KBM-7 (cell line): ENCODE results near the gene SMPD3.
A peak's percentile ranks its signal among the peaks of the same experiment; 100 is the strongest.
"Not testable (repeated sequence)": the region's sequence is repeated elsewhere in the genome, so short reads cannot be mapped to it uniquely, and the experiment has no call there.

Experiments used
- DNase-seq: peaks from one replicate; pipeline ENCODE4 v3.0.0-alpha.2; 2015
- in situ Hi-C: fragments of 300-500 bp; cut with MboI; formaldehyde crosslinking; loops from 2 replicates; pipeline ENCODE4 v1.14.3; 2020; ENCODE audit warnings: low sequenced_read_pairs, low pct_unique_long_range_greater_than_20kb, mixed read lengths

SMPD3 gene

GRCh38 chr16:68448360-68448970, at the start of gene SMPD3:
Gene SMPD3 (minus strand): TSS chr16:68448508. CDS start chr16:68372181, 76,327 bp downstream.
- DNase-seq, result peak; percentile 99
- in situ Hi-C loops, result no loop called here

- no peak for DNase-seq
- in situ Hi-C loops, result no loop called here
Observed at GRCh38 chr16:68496689-68497088, 48.4 kb upstream of the SMPD3 start.

- in situ Hi-C loops, DNase-seq: not testable (repeated sequence)
Observed at GRCh38 chr16:68494261-68494660, 46.0 kb upstream of the SMPD3 start.

DNA sequence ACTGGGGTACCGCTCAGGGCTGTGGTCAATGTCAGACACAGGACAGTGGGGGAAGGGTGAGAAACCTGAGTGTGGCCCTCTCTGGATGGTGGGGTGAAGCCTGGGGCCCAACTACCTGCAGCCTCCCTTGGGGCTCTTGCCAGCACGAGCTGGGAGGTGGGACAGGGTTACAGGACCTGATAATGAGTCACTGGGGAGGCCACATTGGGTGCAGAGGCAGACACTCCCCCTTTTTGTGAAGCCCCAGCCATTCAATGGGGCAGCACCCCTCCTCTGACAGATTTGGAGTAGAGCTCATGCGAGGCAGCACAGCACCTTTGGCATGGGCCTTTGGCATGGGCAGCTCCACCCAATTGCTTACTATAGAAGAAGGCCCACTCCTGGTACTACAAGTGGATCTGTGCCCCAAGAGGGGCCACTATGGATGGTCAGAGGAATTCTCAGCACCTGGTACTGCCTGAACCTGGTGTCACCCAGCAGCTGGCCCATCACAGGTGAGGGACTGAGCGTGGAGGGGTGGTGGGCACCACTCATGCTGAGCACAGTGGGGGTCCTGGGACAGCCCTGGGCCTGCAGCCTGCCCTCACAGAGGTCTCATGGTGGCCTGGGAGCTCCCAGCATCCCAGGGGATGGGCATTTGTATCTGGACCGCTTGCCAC, 45.2 kb upstream of the SMPD3 start:
- DNase-seq, result no peak
- in situ Hi-C loops, result no loop called here

- in situ Hi-C loops, result no loop called here
- no peak for DNase-seq
Observed at GRCh38 chr16:68492543-68493411, 44.5 kb upstream of the SMPD3 start.

DNA sequence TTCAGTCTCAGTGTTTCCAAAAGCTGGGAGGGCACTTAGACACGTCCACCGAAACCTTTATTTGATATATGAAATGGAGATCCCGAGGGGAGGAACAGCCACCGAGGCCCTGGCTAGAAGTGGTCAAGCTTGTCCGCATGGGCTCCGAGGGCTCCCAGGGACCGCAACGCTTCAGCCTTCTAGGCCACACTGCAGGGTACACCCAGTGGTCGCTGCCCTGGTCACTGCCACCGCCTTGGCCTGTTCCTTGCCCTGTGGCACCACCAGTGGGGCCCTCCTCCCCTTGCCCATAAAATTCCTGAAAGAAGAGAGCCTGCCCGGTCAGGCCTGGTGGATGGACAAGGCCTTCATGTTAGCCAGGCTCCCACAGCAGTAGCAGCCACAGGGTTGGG, 43.8 kb upstream of the SMPD3 start:
- in situ Hi-C loops, result no loop called here
- DNase-seq, result no peak

DNA sequence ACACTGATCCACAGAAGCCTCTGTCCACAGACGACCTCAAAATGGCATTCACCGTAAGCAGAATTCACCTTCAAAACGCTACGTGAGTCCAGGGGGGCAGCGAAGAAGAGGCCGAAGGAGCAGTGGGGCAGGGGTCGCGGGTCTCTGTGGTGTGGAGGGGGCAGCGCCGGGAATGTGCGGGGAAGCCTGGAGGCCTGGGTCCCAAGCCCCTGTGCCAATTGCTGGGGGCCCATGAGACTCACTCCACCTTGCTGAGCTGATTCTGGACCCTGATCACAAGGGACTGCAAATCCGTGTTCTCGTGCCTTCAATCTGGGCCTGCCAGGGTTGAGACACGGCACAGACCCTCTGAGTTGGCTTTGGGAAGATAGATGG, 43.3 kb upstream of the SMPD3 start:
- in situ Hi-C loops, result no loop called here
- no peak for DNase-seq

DNA sequence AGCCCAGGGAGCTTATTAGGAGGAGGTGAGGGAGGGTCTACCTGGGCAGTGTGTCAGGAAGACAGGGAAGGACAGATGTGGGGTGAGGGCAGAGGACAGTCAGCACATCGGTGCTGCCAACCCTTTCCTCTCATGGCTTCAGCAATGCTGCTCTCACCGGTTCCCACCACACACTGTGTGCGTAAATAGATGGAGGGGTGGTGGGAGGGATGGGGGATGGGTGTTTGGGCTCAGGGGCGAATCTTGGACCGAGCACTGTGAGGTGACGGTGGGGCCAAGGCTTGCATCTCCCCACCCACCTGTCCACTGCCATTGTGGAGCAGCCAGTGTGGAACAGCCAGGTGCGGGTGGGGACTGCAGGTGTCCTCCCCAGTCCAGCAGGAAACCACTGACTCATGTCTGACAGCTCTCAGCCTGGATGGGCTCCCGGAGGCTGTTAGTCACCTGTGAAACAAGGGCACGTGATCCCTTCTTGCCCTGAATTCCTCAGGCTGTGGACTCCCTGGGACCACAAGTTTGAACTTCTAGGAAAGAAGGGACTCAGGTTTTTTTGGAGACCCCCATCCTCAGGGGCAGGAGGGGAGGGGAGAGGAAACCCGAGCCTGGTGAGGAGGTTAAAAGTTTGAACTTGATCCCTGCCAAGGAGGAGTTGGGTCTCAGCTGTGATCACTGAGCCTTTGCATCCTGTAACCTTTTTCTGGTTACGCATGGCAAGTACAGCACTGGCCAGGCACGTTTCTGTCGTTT, 42.7 kb upstream of the SMPD3 start:
- in situ Hi-C loops, result no loop called here

DNA sequence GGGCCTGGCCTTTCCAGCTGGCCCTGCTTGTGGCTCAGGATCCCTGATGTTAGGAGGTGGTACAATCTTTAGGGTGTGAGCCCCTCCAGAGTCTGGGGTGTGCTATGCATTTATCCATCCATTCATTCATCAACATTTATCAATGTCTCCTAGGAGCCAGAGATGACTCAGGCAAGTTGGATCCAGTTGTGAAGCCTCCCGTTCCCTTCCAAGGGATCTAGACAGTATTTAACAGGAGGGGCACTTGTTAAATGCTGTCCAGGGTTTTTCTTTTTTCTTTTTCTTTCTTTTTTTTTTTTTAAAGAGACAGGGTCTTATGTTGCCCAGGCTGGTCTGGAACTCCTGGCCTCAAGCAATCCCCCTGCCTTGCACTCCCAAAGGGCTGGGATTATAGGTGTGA, 42.0 kb upstream of the SMPD3 start:
- in situ Hi-C loops, result no loop called here
- no peak for DNase-seq

More for the DNA sequence above, 42.7 kb upstream of the SMPD3 start:
- no peak for DNase-seq

DNA sequence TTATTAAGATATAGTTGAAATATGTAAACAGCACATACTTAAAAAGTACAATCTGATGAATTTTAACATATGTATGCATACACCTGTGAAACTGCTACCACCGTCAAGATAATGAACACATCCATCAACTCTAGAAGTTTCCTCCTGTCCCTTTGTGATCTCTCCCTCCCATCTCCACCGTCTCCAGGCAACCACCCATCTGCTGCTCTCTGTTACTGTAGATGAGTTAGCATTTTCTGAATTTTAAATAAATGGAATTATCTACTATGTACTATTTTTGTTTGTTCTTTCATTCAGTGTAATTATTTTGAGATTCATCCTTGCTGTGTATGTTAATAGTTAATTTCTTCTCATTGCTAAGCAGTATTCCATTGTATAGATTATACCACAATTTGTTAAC, 40.2 kb upstream of the SMPD3 start:
- DNase-seq, result no peak
- in situ Hi-C loops, result no loop called here

DNA sequence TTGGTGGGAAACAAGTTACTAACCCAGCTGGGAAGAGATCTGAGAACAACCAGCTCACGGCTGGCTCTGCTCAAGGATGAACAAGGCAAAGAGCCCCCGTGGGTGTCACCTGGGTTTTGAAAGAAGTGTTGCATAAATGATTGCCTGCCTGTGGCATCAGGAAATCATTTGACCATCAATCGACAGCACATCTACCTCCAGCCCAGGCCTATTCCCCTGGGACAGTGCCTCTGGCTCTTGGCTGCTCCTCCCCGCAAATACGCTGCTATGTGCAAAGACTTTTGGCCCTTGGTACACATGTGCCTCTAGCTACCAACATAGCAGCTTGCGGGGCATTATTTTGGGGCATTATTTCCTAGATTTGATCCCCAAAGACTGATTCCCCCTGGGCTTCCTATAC, 39.4 kb upstream of the SMPD3 start:
- in situ Hi-C loops, result no loop called here
- no peak for DNase-seq

GRCh38 chr16:68487203-68487514, 38.9 kb upstream of the SMPD3 start:
- DNase-seq, result no peak
- in situ Hi-C loops, result no loop called here

DNA sequence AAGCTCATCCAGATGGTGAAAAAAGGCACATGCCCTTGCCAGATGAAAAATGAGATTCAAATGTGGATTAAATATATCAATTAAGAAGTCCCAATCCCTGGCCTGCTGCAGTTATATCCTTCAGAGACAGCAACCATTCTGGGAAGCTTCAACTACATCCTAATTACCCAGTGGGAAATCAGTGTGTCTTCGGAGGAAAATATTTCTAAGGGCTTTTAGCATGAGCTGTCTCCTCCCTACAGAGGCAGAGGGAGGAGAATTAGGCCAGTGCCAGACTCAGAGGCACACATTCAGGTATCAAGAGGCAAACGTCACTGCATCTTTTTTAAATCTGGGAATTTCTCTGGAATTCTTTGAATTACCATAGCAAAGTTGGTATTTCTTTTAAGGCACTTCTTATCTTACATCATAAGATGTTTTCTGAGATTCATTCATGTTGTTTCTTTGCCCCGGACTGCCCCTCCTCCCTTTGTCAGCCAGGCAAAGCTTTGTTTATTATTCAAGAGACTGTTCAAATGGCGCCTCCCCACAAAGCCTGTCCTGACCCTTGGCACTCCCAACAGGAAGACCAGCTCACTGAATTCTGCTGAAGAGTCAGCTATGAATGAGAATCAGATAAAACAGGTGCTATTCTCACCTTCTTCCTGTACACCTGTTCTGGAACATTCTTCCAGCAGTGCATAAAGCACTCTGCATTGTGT, 38.3 kb upstream of the SMPD3 start:
- DNase-seq, result no peak
- in situ Hi-C loops, result no loop called here

DNA sequence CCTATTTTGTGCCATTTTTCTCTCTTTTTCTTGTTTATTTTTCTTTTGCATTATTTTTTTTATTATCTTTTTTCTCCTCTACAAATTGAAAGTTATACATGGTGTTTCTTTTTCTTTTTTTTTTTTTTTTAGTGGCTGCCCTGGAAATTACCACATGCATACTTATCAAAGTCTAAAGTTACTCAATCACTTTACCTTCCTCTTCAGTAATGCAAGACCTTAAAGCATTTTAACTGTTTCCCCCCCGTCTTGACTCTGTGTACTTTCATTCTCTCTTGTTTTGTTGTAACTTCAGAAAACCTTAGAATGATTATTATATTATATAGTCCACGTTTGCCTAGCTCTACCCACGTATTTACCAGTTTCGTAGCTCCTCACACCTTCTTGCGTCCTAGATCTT, 33.3 kb upstream of the SMPD3 start:
- in situ Hi-C loops, result no loop called here
- DNase-seq, result no peak

DNA sequence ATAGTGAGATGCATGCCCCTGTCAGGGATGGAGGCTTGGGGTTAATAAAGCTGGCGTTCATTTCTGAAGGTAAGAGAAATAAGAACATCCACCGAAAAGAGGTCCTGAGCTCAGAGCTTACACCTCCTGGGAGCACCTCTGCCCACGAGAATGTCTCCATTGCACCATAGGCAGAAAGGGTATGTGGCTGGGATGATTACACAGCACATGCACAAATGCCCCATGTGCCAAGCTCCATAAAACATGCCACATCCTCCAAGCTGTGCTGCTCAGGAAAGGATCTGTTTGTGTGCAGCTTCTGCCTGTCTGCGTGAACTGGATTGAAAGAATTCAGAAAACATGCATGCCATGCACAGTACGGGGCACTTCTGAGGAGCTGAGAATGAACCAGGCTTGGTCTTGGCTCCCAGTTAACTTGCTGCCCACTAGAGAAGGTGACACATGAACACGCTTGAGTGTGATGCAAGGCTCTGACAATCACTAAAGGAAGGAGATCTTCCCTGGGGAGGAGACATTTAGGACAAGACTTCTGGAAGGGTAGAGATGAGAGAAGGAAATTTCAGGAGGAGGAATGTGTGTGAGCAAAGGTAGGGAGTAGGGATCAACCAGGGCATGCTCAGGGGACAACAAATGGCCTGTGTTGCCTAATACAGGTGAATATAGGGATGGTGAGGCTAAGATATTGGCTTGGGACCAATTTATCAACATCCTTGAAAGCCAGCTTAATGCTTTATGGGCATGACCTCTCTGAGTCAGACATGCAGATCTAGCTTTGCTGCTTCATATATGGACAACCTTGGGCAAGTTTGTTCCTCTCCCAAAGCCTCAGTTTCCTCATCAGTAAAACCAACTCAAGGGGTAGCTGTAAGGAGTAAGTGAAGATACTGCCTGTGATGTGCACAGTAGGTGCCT, 32.0 kb upstream of the SMPD3 start:
- in situ Hi-C loops, result no loop called here
- DNase-seq, result no peak

DNA sequence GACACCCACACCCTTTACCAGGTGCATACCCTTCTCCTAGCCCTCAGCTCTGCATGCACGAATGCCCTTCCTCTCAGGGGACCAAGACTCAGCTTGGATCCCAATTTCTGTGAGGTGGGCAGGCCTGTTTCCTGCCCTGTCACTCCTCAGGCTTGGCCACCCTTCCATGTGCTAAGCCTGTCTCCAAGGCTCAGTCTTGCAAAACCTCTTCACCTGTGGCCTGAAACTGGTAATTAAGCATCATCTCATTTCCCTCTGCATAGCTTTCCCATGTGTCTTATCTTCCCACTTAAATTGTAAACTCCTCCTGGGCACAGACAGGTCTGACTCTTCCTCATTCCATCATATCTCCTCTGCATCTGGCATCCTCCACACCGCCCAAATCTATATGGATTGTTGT, 31.0 kb upstream of the SMPD3 start:
- no peak for DNase-seq
- in situ Hi-C loops, result no loop called here

- in situ Hi-C loops, result no loop called here
Observed at GRCh38 chr16:68478526-68479250, 30.4 kb upstream of the SMPD3 start.

DNA sequence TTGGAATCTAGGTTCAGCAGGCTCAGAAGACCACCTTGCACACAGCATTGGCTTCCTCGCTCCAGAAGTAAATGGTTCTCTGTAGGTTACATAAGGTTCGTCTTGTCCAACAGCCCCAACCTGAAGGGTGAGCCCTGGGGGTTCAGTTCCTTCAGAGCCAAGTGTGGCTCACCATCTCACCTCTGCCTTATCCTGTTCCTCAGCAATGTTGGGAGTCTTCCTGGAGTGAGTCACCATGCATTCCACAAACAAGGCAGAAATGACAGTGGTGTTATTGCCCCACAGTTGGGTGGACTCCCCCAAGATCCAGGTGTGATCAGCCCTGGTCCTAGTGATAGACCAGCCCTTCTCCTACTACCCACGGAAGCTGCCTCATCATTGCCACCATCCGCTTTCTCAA, 26.8 kb upstream of the SMPD3 start:
- in situ Hi-C loops, result no loop called here
- DNase-seq, result no peak

More at GRCh38 chr16:68478526-68479250, 30.4 kb upstream of the SMPD3 start:
- DNase-seq, result peak; percentile 34
